Erythroblast (primary cell): ENCODE data around the gene SAMD11.

Experiments used
- GATA1 ChIP-seq: IDR thresholded peaks from 2 replicates; pipeline ENCODE4 v1.6.1; 2011; ENCODE audit warnings: low read depth, mild to moderate bottlenecking, control low read depth, low read length, moderate library complexity
- POLR2A ChIP-seq: IDR thresholded peaks from 2 replicates; pipeline ENCODE4 v1.6.1; 2011; ENCODE audit warnings: mild to moderate bottlenecking, low read length

- no peak for TF ChIP-seq POLR2A
- no peak for TF ChIP-seq GATA1
Measured at GRCh38 chr1:940107-941014, 16.6 kb downstream of the SAMD11 start.
